HEK293T (cell line): ENCODE results near the gene MRPL30.

Experiments used
- ARNT ChIP-seq: fragments of 450-650 bp; IDR thresholded peaks from 2 replicates; pipeline ENCODE4 v1.6.1; 2017; ENCODE audit warnings: mild to moderate bottlenecking
- BHLHE40 ChIP-seq: fragments of 450-650 bp; IDR thresholded peaks from 2 replicates; pipeline ENCODE4 v1.6.1; 2016; ENCODE audit warnings: mild to moderate bottlenecking, moderate library complexity, borderline replicate concordance
- ELF4 ChIP-seq: fragments of 450-650 bp; IDR thresholded peaks from 2 replicates; pipeline ENCODE4 v1.6.1; 2017; ENCODE audit warnings: antibody characterized with exemption
- FOXK2 ChIP-seq: fragments of 450-650 bp; IDR thresholded peaks from 2 replicates; pipeline ENCODE4 v1.6.1; 2016; ENCODE audit warnings: mild to moderate bottlenecking
- FOXM1 ChIP-seq: fragments of 450-650 bp; IDR thresholded peaks from 2 replicates; pipeline ENCODE4 v1.6.1; 2017; ENCODE audit warnings: mild to moderate bottlenecking, borderline replicate concordance
- HDGF ChIP-seq: fragments of 450-650 bp; IDR thresholded peaks from 2 replicates; pipeline ENCODE4 v1.6.1; 2017; ENCODE audit warnings: antibody characterized with exemption, borderline replicate concordance
- L3MBTL2 ChIP-seq: fragments of 450-650 bp; conservative IDR thresholded peaks from 2 replicates; pipeline ENCODE4 v1.6.1; 2016; ENCODE audit warnings: mild to moderate bottlenecking
- NFRKB ChIP-seq: fragments of 450-650 bp; IDR thresholded peaks from 2 replicates; pipeline ENCODE4 v1.6.1; 2016; ENCODE audit warnings: mild to moderate bottlenecking, moderate library complexity
- PKNOX1 ChIP-seq: fragments of 450-650 bp; IDR thresholded peaks from 2 replicates; pipeline ENCODE4 v1.6.1; 2016
- SP1 ChIP-seq: fragments of 450-650 bp; IDR thresholded peaks from 2 replicates; pipeline ENCODE4 v1.6.1; 2017
- SUZ12 ChIP-seq: fragments of 450-650 bp; IDR thresholded peaks from 2 replicates; pipeline ENCODE4 v1.6.1; 2016; ENCODE audit warnings: mild to moderate bottlenecking
- TARDBP ChIP-seq: fragments of 450-650 bp; IDR thresholded peaks from 2 replicates; pipeline ENCODE4 v1.6.1; 2016

- TF ChIP-seq SP1 (no peak), BHLHE40 (no peak), NFRKB (no peak), SUZ12 (no peak), ARNT (no peak), FOXK2 (no peak), ELF4 (no peak), PKNOX1 (no peak), FOXM1 (no peak), HDGF (no peak), L3MBTL2 (no peak; the same call in 1 of the 2 replicates), TARDBP (no peak)
These were observed 40.7 kb upstream of the MRPL30 start for GRCh38 chr2:99140056-99140859.
